Psoas muscle (tissue), 8 donors: Measurements from ENCODE around the gene AGXT2. TPM values are rescaled to one million over a fixed set of nuclear protein-coding genes. Genes with fewer than 3 reads are reported as not detected.
"Not testable (repeated sequence)": the region's sequence is repeated elsewhere in the genome, so short reads cannot be mapped to it uniquely, and the experiment has no call there.

Experiments
- ATAC-seq, 4 donors: fragments of 200-7000 bp; cut with Tn5 transposase; one replicate each; pipeline ENCODE4 v1.9.1; 2020; ENCODE audit warnings: moderate library complexity in 3 of 4, mild to moderate bottlenecking in 2 of 4
- DNase-seq, 2 donors: peaks; one replicate each; pipeline ENCODE4 v3.0.0-alpha.2; 2020
- H3K27ac ChIP-seq: fragments of 200-600 bp; one replicate; pipeline ENCODE4 v1.8.0; 2022
- H3K27me3 ChIP-seq, 3 donors: fragments of 200-600 bp in 1 of 3; one replicate each; pipeline versions ENCODE4 v1.6.1 to v1.8.0; 2013 to 2022; ENCODE audit warnings: low read length in 2 of 3, mild to moderate bottlenecking in 2 of 3, moderate library complexity in 1 of 3; ENCODE audit not compliant: insufficient read depth in 3 of 3
- H3K36me3 ChIP-seq, 2 donors: fragments of 200-600 bp in 1 of 2; one replicate each; pipeline versions ENCODE4 v1.6.1 to v1.8.0; 2013 to 2022; ENCODE audit warnings: low read depth in 1 of 2, mild to moderate bottlenecking in 1 of 2, moderate library complexity in 1 of 2; ENCODE audit not compliant: insufficient read depth in 1 of 2
- H3K4me1 ChIP-seq: fragments of 200-600 bp; one replicate; pipeline ENCODE4 v1.8.0; 2022
- H3K4me3 ChIP-seq: fragments of 200-600 bp; one replicate; pipeline ENCODE4 v1.8.0; 2022; ENCODE audit warnings: mild to moderate bottlenecking
- H3K9me3 ChIP-seq: fragments of 200-600 bp; one replicate; pipeline ENCODE4 v1.8.0; 2022
- CTCF ChIP-seq: fragments of 200-600 bp; IDR thresholded peaks from one replicate; pipeline ENCODE4 v1.8.0; 2022; ENCODE audit warnings: antibody characterized with exemption
- WGBS, 3 donors: extraction: QIAGEN DNeasy Blood & Tissue Kit; methylation state at CpG; one replicate each; pipeline versions ENCODE4 v1.1.6 to v1.1.7; 2013; 5-methylcytosine and 5-hydroxymethylcytosine counted together
- intact Hi-C, 2 donors: fragments of 100-400 bp; cut with DNase I; formaldehyde crosslinking; loops; one replicate each; pipeline versions ENCODE4 v1.11.0 to v1.14.2; 2022
- polyA plus RNA-seq, 3 donors: library from polyadenylated mRNA; stranded (reverse); fragments of 200-250 nt; gene quantifications; one replicate each; pipeline ENCODE4 v1.2.3, GENCODE V29; 2013
- total RNA-seq, 4 donors: library from RNA; stranded (reverse); fragmentation: NEBNext Ultra II Directional in 2 of 4; extraction: Animal tissue kit (Norgen Biotek cat#: 25700) in 2 of 4; gene quantifications; one replicate each; pipeline versions ENCODE4 v1.2.1 to v1.2.4, GENCODE V29; 2021 to 2023
- donor health status: healthy with polysubstance abuse.
- donor health status: DM: no; HTN: no; CAD: no; lungs with moderate emphysema.
- donor health status: Bipolar disorder and iron deficiency.
- donor health status: healthy.
- donor health status: DM: yes; HTN: yes; CAD: no.
- donor health status: DM: no; HTN: no; CAD: no.
- donor health status: DM: no; HTN: no; CAD: no.
- donor health status: DM: yes; HTN: yes; CAD: no.

The AGXT2 gene
- total and polyA plus RNA-seq, 7 donors = not detected

- Histone ChIP-seq H3K36me3 (no peaks in the 10 kb centered on the region), H3K27ac (no peak overlapping the region), H3K4me1 (no peaks in the 10 kb centered on the region), H3K4me3 (no peak overlapping the region), H3K9me3 (no peaks in the 10 kb centered on the region), H3K27me3 (no peaks in the 10 kb centered on the region)
- ATAC-seq (no peak), DNase-seq (no peak)
- WGBS, 3 donors = 68 to 83% (median 77%) methylated on average over 4 of the region's 4 CpGs
- no peak for TF ChIP-seq CTCF
- intact Hi-C loops = no loop called here
Observed at GRCh38 chr5:35042781-35043180, 5.0 kb downstream of the AGXT2 start.

- Histone ChIP-seq H3K9me3 (no peaks in the 10 kb centered on the region), H3K27ac (no peak overlapping the region), H3K4me3 (no peak overlapping the region), H3K4me1 (no peaks in the 10 kb centered on the region), H3K36me3 (no peaks in the 10 kb centered on the region), H3K27me3 (no peaks in the 10 kb centered on the region)
- ATAC-seq (no peak), DNase-seq (no peak)
- TF ChIP-seq CTCF = no peak
- intact Hi-C loops = no loop called here
- WGBS, 3 donors = 34 to 52% (median 39%) methylated on average over 3 of the region's 3 CpGs
Observed at GRCh38 chr5:35041261-35041660, 6.5 kb downstream of the AGXT2 start.

- Histone ChIP-seq H3K36me3 (no peaks in the 10 kb centered on the region), H3K9me3 (no peaks in the 10 kb centered on the region), H3K27me3 (no peaks in the 10 kb centered on the region), H3K4me1 (no peaks in the 10 kb centered on the region), H3K4me3 (no peak overlapping the region), H3K27ac (no peak overlapping the region)
- intact Hi-C loops = no loop called here
- WGBS, 3 donors = 70 to 77% (median 73%) methylated on average over 2 of the region's 2 CpGs
- TF ChIP-seq CTCF = no peak
- ATAC-seq (no peak), DNase-seq (no peak)
Observed at GRCh38 chr5:35038891-35039290, 8.9 kb downstream of the AGXT2 start.

- no peaks in the 10 kb centered on the region for H3K9me3 ChIP-seq
- H3K4me3 ChIP-seq = no peak overlapping the region
- no peaks in the 10 kb centered on the region for H3K4me1 ChIP-seq
- no peaks in the 10 kb centered on the region for H3K27me3 ChIP-seq
- ATAC-seq (no peak), DNase-seq (no peak)
- WGBS, 3 donors = 64 to 71% (median 69%) methylated on average over 4 of the region's 4 CpGs
- intact Hi-C loops = no loop called here
- H3K36me3 ChIP-seq = no peaks in the 10 kb centered on the region
- no peak for TF ChIP-seq CTCF
- no peak overlapping the region for H3K27ac ChIP-seq
Observed at GRCh38 chr5:35036536-35036935, 11.2 kb downstream of the AGXT2 start.

GRCh38 chr5:35035929-35036328 lies 11.8 kb downstream of the AGXT2 start:
- H3K27me3 ChIP-seq, intact Hi-C loops, H3K9me3 ChIP-seq, ATAC-seq, H3K36me3 ChIP-seq, H3K4me1 ChIP-seq, H3K27ac ChIP-seq, DNase-seq, H3K4me3 ChIP-seq: not testable (repeated sequence)
- WGBS, 3 donors = 79 to 89% (median 83%) methylated on average over 4 of the region's 4 CpGs
